ENCODE data around the gene ROR2.
"Not testable (repeated sequence)": the region's sequence is repeated elsewhere in the genome, so short reads cannot be mapped to it uniquely, and the experiment has no call there.

Gene ROR2

GRCh38 chr9:91923145-91923544, 26.9 kb downstream of the ROR2 start:
- DNase-seq (ENCODE audit: low read depth) = no peak

DNA sequence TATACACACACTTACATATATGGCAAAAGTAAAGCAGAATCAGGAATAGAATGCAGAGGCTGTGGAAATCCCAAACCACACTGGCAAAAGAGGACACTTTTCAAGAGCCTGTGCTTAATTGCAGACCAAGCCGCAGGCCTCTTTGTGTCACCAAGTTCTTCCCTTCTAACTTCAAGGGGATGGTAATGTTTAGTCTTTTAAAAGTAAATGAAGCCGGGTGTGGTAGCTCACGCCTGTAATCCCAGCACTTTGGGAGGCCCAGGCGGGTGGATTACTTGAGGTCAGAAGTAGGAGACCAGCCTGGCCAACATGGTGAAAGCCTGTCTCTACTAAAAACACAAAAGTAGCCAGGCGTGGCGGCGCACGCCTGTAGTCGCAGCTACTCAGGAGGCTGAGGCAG, 28.7 kb downstream of the ROR2 start:
- DNase-seq (ENCODE audit: low read depth) = no peak

DNA sequence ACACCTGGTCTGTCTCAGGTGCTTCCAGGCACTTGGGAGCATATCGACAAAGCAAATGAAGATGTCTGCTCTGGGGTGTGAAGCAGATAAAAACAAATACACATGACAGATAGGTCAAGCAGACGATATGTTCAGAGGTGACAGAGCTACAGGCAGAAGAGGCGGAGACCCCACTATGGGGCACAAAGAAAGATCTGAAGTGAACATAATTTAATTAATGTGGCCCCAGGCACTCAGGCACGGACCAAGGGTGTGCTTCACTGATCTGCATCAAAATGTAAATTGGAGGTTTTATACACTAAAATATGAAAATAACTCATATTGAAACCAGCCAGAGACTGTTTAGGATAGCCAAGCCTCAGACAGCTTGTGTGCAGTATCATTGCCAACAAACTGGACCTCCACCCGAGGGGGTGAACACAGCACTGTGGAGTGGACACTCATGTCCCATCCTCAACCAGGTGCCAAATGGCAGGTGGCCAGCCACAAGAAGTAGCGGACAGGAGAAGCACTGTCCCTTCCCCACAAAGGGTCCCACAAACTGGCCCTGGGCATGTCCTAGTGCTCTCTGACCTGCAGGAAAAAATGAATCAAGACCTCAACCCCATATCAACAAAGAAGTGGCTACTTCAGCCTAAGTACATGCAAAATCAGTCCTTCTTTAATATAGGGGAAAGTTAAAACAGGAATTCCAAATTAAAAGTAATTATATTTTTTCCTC, 29.2 kb downstream of the ROR2 start:
- no peak for DNase-seq (ENCODE audit: low read depth)

DNA sequence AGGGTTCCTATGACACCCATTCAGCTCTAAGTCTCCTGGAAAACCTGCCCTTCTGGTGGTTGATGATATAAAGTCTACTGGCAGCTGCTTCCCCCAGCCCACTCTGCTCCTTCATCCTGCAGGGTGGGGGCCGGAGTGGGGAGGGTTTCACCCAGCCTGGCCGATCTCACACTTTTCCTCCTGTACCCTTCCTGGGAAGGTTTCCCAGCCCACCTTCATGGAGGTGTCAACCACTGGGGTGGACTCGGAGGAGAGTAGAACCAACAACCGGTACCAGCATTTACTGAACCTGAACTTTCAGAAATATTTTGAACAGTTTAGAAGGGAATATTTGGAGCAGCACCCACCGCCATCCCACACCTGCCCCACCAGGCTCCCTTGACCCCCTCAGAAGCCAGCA, 30.4 kb downstream of the ROR2 start:
- no peak for DNase-seq (ENCODE audit: low read depth)

DNA sequence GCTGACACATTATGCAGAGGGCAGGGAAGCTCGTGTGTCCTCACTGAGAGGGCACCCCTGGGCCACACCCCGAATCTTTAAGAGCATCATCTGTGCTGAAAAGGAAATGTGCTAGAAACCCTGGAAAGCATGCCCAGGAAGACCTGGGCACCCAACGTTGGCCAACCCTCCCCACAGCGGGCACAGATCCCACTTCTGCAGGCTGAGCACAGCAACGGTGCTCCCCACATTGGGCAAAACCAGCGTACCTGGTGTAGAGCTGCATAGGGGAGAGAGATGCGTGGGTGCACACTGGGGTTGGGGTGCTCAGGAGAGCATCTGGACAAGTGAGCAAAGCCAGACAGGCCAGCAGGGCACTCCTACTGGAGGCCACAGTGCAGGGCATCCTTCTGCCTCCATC, 32.6 kb downstream of the ROR2 start:
- DNase-seq (ENCODE audit: low read depth) = no peak

- no peak for DNase-seq (ENCODE audit: low read depth)
Measured at GRCh38 chr9:91915524-91916263, 34.3 kb downstream of the ROR2 start.

- no peak for DNase-seq (ENCODE audit: low read depth)
Measured at GRCh38 chr9:91914937-91915336, 35.1 kb downstream of the ROR2 start.

DNA sequence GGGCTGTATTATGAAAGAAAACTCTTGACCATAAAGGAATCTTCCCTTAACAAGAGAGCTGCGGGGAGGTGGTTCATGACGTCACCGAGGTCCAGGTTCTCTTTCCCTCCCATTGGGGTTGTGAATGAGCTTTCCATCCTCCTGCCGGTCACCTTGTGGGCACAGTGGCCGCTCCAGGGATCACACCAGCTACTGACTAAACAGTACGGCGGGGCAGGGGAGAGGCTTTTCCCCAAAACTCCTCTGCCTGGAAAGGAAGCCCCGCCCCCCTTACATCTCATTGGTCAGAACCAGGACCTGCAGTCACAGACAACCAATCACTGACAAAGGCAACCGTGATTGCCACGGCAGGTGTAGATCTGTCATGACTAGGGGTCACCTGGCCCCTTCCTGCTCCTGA, 35.6 kb downstream of the ROR2 start:
- no peak for DNase-seq (ENCODE audit: low read depth)

DNA sequence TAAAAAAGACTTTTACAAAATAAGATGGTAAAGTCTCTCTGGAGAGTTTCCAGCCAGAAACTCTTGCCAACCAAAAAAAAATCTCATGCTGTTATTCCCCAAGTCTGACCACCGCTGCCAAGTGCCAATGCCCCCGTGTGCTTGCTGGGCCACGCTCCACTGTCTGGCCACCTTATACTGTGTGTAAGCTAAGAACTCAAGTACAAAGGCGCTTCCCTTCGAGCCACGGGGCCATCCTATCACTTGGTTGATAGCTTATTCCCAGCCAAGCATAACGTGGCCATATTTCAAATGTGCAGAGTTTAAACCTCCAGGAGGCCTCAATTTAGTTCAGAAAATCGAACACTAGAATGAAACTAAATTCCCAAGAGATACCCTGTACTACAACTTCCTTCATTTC, 36.0 kb downstream of the ROR2 start:
- no peak for DNase-seq (ENCODE audit: low read depth)

GRCh38 chr9:91913096-91913495, 36.9 kb downstream of the ROR2 start:
- DNase-seq (ENCODE audit: low read depth) = no peak

DNA sequence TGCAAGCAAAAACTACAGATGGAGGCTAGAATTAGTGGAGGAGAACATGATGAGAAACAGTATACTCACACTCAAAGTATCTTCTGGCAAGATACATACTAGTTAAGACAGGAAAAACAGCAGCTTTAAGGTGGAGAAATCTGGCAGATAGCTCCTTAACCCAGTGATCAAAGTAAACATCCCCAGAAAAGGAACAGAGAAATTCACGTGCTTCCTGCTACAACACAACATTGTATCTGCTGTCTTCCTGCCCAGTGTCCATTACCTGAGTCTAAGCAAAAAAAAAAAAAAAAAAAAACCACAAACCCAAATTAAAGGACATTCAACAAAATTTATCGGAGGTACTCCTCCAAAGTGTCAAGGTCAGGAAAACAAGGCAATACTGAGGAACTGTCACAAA, 38.4 kb downstream of the ROR2 start:
- DNase-seq (ENCODE audit: low read depth) = no peak

DNA sequence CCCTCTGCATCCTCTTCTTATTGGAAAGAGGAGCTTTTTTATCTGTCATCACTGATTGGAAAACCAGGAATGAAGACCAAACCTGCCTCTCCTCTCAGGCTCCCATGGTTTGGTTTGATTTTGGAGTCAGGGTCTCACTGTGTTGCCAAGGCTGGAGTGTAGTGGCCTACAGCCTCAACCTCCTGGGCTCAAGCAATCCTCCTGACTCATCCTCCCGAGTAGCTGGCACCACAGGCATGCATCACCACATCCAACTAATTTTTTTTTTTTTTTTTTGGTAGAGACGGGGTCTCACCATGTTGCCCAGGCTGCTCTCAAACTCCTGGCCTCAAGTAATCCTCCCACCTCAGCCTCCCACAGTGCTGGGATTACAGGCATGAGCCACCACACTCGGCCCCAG, 40.8 kb downstream of the ROR2 start:
- not testable (repeated sequence) for DNase-seq (ENCODE audit: low read depth)

GRCh38 chr9:91908746-91909145, 41.3 kb downstream of the ROR2 start:
- DNase-seq (ENCODE audit: low read depth) = no peak

DNA sequence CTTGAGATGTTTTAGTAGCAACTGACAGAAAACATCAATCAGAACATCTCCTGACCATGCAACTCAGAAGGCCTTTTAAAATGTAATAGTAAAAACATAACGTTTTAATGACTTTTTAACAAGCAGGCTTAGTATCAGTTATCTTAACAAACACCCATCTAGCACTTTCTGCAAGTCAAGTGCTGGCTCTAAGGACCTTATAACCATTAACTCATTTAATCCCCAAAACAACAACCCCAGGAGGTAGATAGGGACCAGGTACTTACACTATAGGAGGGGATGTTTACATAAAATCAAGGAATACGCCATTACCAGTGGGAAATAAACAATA, 41.8 kb downstream of the ROR2 start:
- no peak for DNase-seq (ENCODE audit: low read depth)

DNA sequence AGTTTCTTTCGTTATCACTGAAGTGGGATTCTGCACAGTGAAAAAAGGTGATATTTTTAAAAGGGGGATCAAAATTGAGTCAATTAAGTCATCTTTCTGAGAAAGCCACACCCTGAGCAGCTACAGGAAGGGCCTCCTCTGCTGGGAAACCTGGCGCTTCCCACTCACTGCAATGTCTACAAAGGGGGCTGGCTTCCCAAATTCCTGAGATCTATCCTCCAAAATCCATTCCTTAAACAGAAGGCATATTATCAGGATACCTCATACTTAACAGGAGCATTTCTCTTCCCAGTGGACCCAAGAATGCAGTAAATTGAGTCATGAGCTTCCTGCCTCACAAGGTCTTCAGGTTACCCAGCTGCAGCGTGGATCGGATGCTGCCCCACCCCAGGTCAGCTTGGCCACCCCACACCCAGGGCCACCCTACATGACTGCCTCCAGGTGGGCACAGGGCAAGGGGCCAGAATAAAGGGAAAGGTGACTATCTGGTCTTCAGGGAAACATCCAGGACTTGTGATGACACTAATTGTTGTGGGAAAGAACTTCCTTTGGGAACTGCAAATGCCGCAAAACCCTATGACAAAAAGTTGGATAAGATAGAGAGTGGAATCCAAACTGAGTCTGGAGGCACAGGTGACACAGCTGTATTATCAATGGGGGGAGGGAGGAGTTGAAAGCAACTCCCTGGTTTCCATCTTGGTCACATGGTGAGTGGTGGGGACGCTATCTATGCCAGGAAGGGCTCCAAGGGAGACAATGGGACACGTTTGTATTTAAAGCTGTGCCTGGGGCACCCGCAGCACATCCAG, 42.3 kb downstream of the ROR2 start:
- no peak for DNase-seq (ENCODE audit: low read depth)

GRCh38 chr9:91905991-91906469, 44.0 kb downstream of the ROR2 start:
- no peak for DNase-seq (ENCODE audit: low read depth)

GRCh38 chr9:91905237-91905650, 44.8 kb downstream of the ROR2 start:
- DNase-seq (ENCODE audit: low read depth) = no peak

GRCh38 chr9:91904588-91905236, 45.3 kb downstream of the ROR2 start:
- no peak for DNase-seq (ENCODE audit: low read depth)

DNA sequence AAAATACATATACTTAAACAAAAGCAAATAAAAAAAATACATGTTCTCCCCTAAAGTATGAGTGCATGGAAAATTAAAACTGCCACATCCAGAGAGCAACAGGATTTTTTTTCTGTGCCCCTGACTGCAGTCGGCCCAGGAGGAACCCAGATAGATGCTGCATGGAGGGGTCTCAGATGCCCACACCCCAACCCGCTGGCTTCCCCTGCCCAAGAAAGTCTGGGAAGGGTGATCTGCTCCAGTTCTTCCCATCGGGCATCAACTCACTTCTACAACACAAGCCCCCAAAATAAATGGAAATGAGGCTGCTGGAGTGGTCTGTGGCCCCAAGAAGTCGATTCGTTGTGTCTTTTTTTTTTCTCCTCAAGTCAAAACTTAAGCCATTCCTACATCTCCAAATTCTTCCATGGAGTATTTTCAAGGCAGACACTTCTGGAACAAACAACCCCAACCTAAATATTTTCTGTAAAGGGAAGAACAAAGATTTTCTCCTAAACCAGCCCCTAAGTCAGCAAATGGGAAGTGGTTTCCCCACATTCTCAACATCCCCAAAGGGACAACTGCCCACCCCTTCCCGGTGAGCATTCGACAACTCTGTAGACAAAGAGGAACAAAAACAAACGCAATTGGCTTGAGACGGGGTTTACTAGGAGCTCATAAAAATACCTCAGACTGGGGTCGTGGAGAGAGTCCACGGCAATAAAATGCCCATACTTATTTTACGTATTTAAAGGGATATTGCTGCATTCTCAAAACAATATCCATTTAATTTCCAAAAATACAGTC, 46.7 kb downstream of the ROR2 start:
- no peak for DNase-seq (ENCODE audit: low read depth)

GRCh38 chr9:91902475-91903125, 47.4 kb downstream of the ROR2 start:
- no peak for DNase-seq (ENCODE audit: low read depth)

GRCh38 chr9:91900797-91901177, 49.2 kb downstream of the ROR2 start:
- DNase-seq (ENCODE audit: low read depth) = no peak

All from GM04504 (cell line).